Vagina (tissue), 2 donors: ENCODE data around the gene MEF2A.

Experiments
- CTCF ChIP-seq, 3 experiments: fragments of 450-650 bp in 2 of 3; fragments of 200-600 bp in 1 of 3; sonication (generic) in 1 of 3; IDR thresholded peaks; one replicate each; pipeline ENCODE4 v1.5.1; 2017 to 2019; ENCODE audit warnings: antibody characterized with exemption in 3 of 3, mild to moderate bottlenecking in 2 of 3, moderate library complexity in 2 of 3
- POLR2A ChIP-seq, 2 donors: fragments of 450-650 bp; IDR thresholded peaks; one replicate each; pipeline ENCODE4 v1.6.1; 2017; ENCODE audit warnings: antibody characterized with exemption in 2 of 2, mild to moderate bottlenecking in 2 of 2, moderate library complexity in 2 of 2
- POLR2AphosphoS5 ChIP-seq, 2 donors: sonication (generic); formaldehyde crosslinking; IDR thresholded peaks; one replicate each; pipeline ENCODE4 v1.9.0; 2017; ENCODE audit warnings: antibody characterized with exemption in 2 of 2, mild to moderate bottlenecking in 2 of 2, low read depth in 1 of 2; ENCODE audit not compliant: insufficient read depth in 1 of 2

- TF ChIP-seq CTCF (IDR thresholded peaks at IDR 0.05) (no peak), POLR2A (IDR thresholded peaks at IDR 0.05) (no peak), POLR2AphosphoS5 (IDR thresholded peaks at IDR 0.05; ENCODE audit: insufficient read depth in 1 of 2, low read depth in 1 of 2) (no peak)
These were observed 198.0 kb downstream of the MEF2A start for GRCh38 chr15:99763827-99764226.
